HG03442 (cell line): Measurements from ENCODE around the gene DLK2.
"Not testable (repeated sequence)": the region's sequence is repeated elsewhere in the genome, so short reads cannot be mapped to it uniquely, and the experiment has no call there.

Experiments used
- ATAC-seq: cut with Tn5 transposase; IDR thresholded peaks from one replicate; pipeline ENCODE4 v1.9.1; 2021; ENCODE audit warnings: mild to moderate bottlenecking, moderate library complexity; ENCODE audit not compliant: unreplicated experiment

The DLK2 gene

GRCh38 chr6:43481591-43482236 is 26.4 kb upstream of the DLK2 start:
- no peak for ATAC-seq

- no peak for ATAC-seq
These were observed 25.7 kb upstream of the DLK2 start for GRCh38 chr6:43481075-43481474.

- ATAC-seq: no peak
These were observed 22.6 kb upstream of the DLK2 start for GRCh38 chr6:43478008-43478372.

- peak; percentile 93 for ATAC-seq
These were observed 22.1 kb upstream of the DLK2 start, which contains the start of gene TJAP1 for GRCh38 chr6:43477235-43478007. Gene TJAP1, plus strand, starts transcription at chr6:43477570. Its CDS starts 21,432 bp downstream, at chr6:43499002.

GRCh38 chr6:43476746-43477145 is 21.4 kb upstream of the DLK2 start:
- no peak for ATAC-seq

GRCh38 chr6:43475516-43475915 is 20.2 kb upstream of the DLK2 start:
- ATAC-seq: no peak

GRCh38 chr6:43472515-43472914 is 17.2 kb upstream of the DLK2 start:
- no peak for ATAC-seq

GRCh38 chr6:43471399-43471798 is 16.1 kb upstream of the DLK2 start:
- ATAC-seq: no peak

- no peak for ATAC-seq
These were observed 14.6 kb upstream of the DLK2 start for GRCh38 chr6:43469947-43470346.

GRCh38 chr6:43468748-43469681 is 13.7 kb upstream of the DLK2 start:
- no peak for ATAC-seq

- ATAC-seq: no peak
These were observed 12.9 kb upstream of the DLK2 start for GRCh38 chr6:43468240-43468639.

GRCh38 chr6:43467752-43468151 is 12.4 kb upstream of the DLK2 start:
- ATAC-seq: no peak

GRCh38 chr6:43467265-43467664 is 11.9 kb upstream of the DLK2 start:
- not testable (repeated sequence) for ATAC-seq

- no peak for ATAC-seq
These were observed 10.6 kb upstream of the DLK2 start for GRCh38 chr6:43465948-43466347.

- ATAC-seq: no peak
These were observed 9.0 kb upstream of the DLK2 start for GRCh38 chr6:43464337-43464736.

GRCh38 chr6:43461936-43462335 is 6.6 kb upstream of the DLK2 start:
- no peak for ATAC-seq

- no peak for ATAC-seq
These were observed 4.7 kb upstream of the DLK2 start for GRCh38 chr6:43460032-43460431.

- ATAC-seq: no peak
These were observed 4.2 kb upstream of the DLK2 start for GRCh38 chr6:43459535-43459934.

GRCh38 chr6:43458154-43458553 is 2.8 kb upstream of the DLK2 start:
- not testable (repeated sequence) for ATAC-seq

- no peak for ATAC-seq
These were observed 2.3 kb upstream of the DLK2 start for GRCh38 chr6:43457643-43458042.
